ENCODE data around the gene SLC2A10.

Gene SLC2A10

DNA sequence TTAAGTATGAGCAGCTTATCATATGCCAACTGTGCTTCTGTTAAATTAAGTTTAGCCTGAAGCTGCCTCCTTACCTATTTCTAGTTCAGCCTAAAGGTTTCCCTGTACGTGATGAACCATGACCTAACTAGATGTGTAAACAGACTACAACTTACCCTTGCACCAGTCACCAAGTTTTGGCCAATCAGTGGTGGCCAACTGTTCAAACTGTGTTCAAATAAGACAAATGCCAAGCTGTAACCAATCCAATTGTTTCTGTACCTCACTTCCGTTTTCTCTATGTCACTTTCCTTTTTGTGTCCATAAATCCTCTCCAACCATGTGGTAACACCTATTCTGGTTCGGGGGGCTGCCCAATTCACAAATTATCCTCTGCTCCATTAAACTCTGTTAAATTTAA, 6.0 kb upstream of the SLC2A10 start:
- DNase-seq (ENCODE audit: low spot score): no peak

DNA sequence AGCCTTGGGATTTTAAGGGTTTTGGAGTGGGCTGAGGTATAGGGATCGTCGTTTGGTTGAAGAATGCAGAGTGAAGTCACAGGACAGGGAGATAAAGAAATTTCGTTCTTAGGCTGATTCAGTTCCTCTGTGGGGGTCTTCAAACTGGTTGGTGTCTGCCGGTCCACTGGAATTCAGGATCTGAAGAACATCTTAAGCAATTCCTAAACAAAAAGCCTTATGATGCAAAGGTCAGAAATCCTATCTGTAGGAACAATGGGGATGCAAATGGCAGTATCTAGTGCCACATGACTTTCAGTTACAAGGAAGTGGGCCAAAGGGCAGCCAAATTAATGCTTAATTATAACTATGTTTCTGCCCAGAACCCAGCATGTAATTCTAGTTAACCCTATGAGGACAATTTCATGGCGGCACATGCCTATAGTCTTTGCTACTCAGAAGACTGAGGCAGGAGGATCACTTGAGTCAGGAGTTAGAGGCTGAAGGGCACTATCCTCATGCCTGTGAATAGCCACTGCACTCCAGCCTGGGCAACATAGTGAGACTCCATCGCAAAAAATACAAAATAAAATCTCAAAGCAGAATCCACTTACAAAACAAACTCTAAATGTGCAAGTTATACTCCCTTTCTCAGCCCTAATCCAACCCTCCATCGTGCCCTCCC, 4.6 kb upstream of the SLC2A10 start:
- no peak for DNase-seq (ENCODE audit: low spot score)

- no peak for DNase-seq (ENCODE audit: low spot score)
Measured at GRCh38 chr20:46705378-46705729, 4.1 kb upstream of the SLC2A10 start.

DNA sequence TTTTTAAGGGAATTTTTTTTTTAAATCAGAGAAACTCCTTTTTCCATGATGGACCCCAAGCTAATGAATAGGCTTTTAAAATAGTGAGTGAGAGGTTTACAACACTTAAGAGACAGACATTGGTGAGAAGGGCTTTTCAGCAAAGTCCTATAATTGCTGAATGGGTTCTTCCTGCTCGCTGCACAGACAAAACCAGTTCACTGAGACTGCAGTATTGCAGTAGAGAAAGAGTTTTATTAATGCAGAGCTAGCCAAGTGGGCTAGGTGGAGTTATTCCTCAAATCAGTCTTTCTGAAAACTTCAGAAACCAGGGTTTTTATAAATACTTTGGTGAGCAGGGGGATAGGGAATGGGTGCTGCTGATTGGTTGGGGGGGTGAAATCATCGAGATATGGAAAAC, 3.2 kb upstream of the SLC2A10 start:
- no peak for DNase-seq (ENCODE audit: low spot score)

DNA sequence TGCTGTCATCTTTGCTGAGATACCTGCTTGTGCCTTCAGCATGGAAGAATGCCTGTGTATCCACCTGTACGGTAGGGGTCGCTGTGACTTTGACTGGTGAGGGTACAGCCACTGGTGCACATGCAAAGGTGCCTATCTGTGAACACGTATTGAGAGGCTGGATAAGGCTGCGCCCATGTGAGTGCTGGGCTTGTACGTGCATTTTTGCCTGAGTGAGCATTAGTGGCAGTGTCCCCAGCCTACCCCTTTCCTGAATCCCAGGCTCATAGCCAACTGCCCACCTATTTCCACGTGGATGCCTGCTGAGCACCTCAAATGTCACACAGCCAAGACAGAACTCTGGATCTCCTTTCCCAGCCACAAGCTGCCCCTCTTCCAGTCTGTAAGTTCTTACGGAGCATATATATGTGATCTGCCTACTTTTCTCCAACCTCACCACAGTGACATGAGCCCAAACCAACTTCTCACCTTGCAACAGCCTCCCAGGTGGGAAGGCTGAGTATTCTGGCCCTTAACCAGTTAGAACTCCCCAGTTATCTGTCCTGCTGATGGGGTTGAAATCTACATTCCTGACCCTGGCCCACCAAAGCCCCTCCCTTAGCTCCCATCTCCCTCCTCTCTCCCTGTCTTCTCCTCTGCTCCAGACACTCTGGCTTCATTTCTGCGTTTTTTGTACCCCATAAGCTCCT, 1.1 kb upstream of the SLC2A10 start:
- no peak for DNase-seq (ENCODE audit: low spot score)

DNA sequence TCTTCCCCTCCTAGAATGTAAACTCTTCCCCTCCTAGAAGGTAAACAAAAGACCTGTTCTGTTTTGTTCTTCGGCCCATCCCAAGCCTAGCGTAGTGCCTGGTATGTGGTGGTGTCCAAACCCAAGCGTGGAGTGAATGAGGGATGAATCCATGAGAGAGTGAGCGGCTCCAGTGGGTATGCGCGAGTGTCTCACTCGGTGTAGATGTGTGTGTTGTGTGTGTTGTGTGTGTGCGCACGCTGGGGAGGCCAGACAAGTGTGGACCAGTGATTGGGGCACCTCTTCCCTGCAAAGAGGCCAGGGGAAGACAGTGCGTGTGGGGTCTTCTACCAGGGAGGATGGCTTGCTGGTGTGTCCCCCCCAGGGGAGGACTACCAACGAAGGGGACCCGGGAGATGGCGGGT, 392 bp upstream of the SLC2A10 start:
- no peak for DNase-seq (ENCODE audit: low spot score)

DNA sequence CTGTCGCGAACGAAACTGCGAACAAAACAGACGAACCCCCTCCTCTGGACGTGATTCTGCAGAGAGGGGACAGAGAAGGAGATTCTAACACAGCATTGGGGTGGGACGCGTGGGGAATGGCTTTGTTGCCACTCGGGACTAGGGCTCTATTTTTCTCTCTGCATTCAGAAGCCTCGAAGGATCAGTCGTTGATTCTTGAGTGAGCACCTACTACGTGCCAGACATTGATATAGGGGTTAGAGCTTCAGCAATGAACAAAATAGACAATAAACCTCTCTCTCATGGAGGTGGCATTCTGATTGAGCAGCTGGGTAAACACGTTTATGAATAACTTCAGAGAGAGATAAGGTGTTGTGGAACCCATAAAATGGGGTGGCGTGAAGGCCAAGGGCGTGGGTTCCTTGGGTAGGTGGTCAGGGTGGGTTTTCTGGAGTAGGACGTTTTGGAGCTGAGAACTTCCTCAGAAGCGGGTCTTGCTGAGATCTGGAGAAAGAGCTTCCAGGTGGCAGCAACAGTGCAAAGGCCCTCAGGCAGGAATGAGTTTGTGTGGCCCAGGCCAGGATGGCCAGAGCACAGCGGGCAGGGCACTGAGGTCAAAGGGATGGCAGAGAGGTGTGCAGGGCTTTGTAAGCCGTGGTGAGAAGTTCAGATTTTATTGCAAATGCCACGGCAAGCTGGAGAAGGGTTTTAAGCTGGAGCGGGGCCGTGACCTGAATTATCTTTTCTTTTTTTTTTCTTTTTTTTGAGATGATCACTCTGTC, 884 bp downstream of the SLC2A10 start:
- DNase-seq (ENCODE audit: low spot score): no peak

- peak; percentile 67 for DNase-seq (ENCODE audit: low spot score)
Measured at GRCh38 chr20:46712056-46712636, 2.7 kb downstream of the SLC2A10 start.

- no peak for DNase-seq (ENCODE audit: low spot score)
Measured at GRCh38 chr20:46713957-46714834, 4.7 kb downstream of the SLC2A10 start.

DNA sequence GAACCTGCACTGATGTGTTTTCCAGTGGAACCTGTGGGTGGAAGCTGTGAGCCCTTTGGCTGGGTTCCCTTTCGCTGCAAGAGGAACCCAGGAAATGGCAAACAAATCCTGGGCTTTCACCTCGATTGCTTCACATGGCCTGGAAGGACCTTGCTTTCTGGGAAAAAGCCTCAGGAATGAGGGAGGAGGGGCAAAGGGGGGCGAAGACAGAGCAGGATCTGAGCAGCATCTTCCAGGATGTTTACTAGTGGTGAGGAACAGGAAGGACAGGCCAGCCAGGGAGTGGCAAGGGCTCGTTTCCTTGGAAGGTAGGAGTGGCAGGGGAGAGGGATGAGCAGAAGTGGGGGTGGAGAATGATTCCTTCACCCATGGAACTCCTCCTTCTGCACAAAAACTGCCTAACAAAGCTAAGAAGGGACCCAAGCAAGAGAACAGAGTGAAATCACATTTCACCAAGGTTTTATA, 5.9 kb downstream of the SLC2A10 start:
- no peak for DNase-seq (ENCODE audit: low spot score)

DNA sequence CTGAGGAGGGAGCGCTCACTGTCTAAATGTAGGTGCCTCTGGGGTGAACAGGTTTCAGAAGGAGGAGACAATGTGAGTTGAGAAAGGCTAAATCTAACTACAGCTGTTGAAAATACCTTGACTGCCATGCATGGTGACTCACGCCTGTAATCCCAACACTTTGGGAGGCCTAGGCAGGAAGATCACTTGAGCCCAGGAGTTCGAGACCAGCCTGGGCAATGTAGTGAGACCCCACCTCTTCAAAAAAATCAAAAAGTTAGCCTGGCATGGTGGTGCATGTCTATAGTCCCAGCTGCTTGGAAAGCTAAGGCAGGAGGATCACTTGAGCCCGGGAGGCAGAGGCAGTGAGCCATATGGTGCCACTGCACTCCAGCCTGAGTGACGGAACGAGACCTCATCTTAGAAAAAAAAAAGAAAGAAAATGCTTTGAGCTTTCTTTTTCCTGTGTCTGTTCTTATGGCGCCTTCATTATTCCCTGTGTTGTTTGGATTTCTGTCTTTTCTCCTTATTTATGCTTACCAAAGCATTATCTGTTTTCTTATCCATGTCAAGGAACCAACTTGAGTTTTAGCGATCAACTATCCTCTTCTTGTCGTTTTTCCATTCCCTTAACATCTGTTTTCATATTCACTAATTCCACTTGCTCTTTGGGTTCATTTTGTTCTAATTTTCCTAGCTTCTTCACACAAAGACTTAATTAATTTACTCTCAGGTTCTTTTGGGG, 8.5 kb downstream of the SLC2A10 start:
- no peak for DNase-seq (ENCODE audit: low spot score)

- DNase-seq (ENCODE audit: low spot score): no peak
Measured at GRCh38 chr20:46720019-46720418, 10.6 kb downstream of the SLC2A10 start.

GRCh38 chr20:46720776-46721425, 11.5 kb downstream of the SLC2A10 start:
- DNase-seq (ENCODE audit: low spot score): no peak

DNA sequence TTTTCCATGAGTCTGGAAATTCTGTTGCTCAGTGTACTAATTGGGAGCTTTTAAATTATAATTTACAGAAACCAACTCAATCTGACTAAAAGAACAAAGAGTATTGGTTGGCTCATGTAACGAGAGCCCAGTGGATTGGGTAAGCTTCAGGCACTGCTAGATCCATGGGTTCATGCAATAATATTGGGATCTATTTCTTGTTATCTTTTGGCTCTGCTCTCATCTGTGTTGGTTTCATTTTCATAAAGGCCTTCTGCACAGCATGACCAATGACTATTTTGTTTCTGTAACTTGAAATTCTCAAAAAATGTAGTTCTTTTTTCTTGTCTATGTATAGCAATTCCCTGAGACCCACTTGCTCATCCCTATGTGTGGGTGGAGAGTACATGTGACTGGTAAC, 12.0 kb downstream of the SLC2A10 start:
- no peak for DNase-seq (ENCODE audit: low spot score)

- DNase-seq (ENCODE audit: low spot score): no peak
Measured at GRCh38 chr20:46722450-46722849, 13.0 kb downstream of the SLC2A10 start.

DNA sequence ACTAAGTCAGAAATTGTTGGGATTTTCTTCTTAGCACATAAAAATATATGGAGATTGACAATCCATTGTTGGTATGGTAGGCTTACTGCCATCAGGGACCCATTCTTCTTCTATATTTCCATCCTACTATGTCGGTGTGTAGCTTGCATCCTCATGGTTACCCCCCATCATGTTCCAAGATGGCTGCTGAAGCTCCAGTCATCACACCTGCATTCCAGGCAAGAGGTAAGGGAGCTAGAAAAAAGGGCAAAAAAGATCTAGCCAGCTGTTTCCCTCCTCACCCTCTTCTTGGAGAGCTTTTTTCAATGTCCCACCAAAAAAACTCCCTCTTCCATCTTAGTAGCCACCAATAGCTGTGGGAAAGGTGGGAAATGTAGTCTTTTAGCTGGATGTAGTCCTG, 13.6 kb downstream of the SLC2A10 start:
- no peak for DNase-seq (ENCODE audit: low spot score)

DNA sequence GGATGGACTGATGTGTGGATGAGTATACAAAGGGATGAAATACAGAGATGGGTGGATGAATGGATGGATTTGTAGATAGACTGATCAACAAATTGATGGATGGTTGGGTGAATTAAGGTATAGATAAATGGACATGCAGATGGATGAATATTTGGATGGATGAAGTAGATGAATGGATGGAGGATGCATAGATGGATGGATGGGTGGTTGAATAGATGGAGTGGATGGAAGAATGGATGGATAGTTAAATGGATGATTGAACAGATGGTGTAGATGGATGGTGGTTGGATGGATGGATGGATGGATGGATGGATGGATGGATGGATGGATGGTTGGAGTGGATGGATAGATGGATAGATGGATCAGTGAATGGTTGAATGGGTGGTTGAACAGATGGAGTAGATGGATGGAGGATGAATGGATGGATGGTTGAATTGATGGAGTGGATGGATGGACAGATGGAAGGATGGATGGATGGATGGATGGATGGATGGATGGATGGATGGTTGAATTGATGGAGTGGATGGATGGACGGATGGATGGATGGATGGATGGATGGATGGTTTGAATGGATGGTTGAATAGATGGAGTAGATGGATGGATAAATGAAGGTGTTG, 15.0 kb downstream of the SLC2A10 start:
- DNase-seq (ENCODE audit: low spot score): no peak

GRCh38 chr20:46725186-46726165, 16.0 kb downstream of the SLC2A10 start:
- no peak for DNase-seq (ENCODE audit: low spot score)

GRCh38 chr20:46731770-46732169, 22.3 kb downstream of the SLC2A10 start:
- no peak for DNase-seq (ENCODE audit: low spot score)

Data from ecto neural progenitor cell (in vitro differentiated cells).